Erythroblast (primary cell): Measurements from ENCODE around the gene PRIM2.
"Not testable (repeated sequence)": the region's sequence is repeated elsewhere in the genome, so short reads cannot be mapped to it uniquely, and the experiment has no call there.

Experiments
- DNase-seq, 2 experiments: peaks; one replicate each; lab custom pipeline; 2025; lab: John Stamatoyannopoulos, UW

PRIM2 gene

GRCh38 chr6:57631773-57632172, 314.3 kb downstream of the PRIM2 start:
- not testable (repeated sequence) for DNase-seq

- not testable (repeated sequence) for DNase-seq
Observed at GRCh38 chr6:57658526-57658925, 341.1 kb downstream of the PRIM2 start.

GRCh38 chr6:57659794-57660193, 342.4 kb downstream of the PRIM2 start:
- not testable (repeated sequence) for DNase-seq

GRCh38 chr6:57660940-57661339, 343.5 kb downstream of the PRIM2 start:
- DNase-seq = not testable (repeated sequence)

- DNase-seq = not testable (repeated sequence)
Observed at GRCh38 chr6:57668108-57668507, 350.7 kb downstream of the PRIM2 start.

- not testable (repeated sequence) for DNase-seq
Observed at GRCh38 chr6:57671237-57671636, 353.8 kb downstream of the PRIM2 start.

GRCh38 chr6:57671937-57672627, 354.7 kb downstream of the PRIM2 start:
- DNase-seq = peak in 1 of 2 experiments; percentile 6

- peak in 1 of 2 experiments; percentile 1 for DNase-seq
Observed at GRCh38 chr6:57673281-57673680, 355.9 kb downstream of the PRIM2 start.

GRCh38 chr6:57675386-57675785, 358.0 kb downstream of the PRIM2 start:
- not testable (repeated sequence) for DNase-seq

GRCh38 chr6:57696382-57696781, 379.0 kb downstream of the PRIM2 start:
- not testable (repeated sequence) for DNase-seq
